Posterior cingulate gyrus (tissue), 11 donors: ENCODE measurements around the gene HRG.
A peak's percentile ranks its signal among the peaks of the same experiment; 100 is the strongest.
"Not testable (repeated sequence)": the region's sequence is repeated elsewhere in the genome, so short reads cannot be mapped to it uniquely, and the experiment has no call there.

ENCODE experiments used
- DNase-seq, 10 donors: peaks; one replicate each; pipeline versions ENCODE4 v3.0.0 to v3.0.0-alpha.2; 2020 to 2021; ENCODE audit warnings: mixed read lengths in 3 of 10
- intact Hi-C: fragments of 100-400 bp; cut with DNase I; formaldehyde crosslinking; loops from one replicate; pipeline ENCODE4 v1.15.1; 2023

The HRG gene

DNA sequence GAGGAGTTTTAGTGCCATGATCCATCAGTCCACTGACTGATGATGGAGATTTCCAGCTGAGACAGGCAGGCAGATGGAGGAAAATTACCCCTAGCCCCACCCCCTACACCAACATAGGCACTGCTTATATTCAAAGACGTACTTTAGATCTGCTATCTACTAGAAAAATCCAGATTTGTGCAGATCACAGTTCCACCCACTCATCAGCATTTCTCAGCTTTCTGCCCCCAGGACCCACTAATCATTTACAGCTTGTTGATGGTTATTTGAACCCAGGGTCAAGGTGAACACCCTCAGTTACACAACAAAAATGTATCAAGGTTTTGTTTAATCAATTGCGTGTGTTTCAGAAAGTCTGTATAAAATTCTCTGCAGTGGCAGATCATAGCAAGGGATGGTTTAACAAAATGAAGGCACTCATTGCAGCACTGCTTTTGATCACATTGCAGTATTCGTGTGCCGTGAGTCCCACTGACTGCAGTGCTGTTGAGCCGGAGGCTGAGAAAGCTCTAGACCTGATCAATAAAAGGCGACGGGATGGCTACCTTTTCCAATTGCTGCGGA is at the start of gene HRG:
Gene HRG, plus strand, starts transcription at position 390 of the 564 bp plus-strand sequence. Its CDS starts 18 bp downstream, at position 408.
- intact Hi-C loops, result no loop called here
- DNase-seq, result no peak

DNA sequence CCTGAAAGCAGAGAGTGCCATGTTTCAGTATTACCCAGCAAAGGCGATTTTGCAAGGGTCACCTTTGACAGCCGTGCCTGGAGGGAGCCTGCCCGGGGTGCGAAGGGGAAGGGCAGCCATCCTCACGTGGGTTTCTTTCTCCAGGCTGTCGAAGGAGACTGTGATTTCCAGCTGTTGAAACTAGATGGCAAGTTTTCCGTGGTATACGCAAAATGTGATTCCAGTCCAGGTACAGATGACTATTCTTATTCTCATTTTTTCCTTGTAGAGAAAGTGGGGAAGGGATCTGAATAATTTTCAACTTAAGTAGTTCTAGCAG is 49.6 kb upstream of the HRG start:
- no peak for DNase-seq
- intact Hi-C loops, result loop anchor here (5.0 kb wide), 2 partner anchors 44 to 166 kb away; partner anchors contain the start of genes DNAJB11 and EIF4A2

DNA sequence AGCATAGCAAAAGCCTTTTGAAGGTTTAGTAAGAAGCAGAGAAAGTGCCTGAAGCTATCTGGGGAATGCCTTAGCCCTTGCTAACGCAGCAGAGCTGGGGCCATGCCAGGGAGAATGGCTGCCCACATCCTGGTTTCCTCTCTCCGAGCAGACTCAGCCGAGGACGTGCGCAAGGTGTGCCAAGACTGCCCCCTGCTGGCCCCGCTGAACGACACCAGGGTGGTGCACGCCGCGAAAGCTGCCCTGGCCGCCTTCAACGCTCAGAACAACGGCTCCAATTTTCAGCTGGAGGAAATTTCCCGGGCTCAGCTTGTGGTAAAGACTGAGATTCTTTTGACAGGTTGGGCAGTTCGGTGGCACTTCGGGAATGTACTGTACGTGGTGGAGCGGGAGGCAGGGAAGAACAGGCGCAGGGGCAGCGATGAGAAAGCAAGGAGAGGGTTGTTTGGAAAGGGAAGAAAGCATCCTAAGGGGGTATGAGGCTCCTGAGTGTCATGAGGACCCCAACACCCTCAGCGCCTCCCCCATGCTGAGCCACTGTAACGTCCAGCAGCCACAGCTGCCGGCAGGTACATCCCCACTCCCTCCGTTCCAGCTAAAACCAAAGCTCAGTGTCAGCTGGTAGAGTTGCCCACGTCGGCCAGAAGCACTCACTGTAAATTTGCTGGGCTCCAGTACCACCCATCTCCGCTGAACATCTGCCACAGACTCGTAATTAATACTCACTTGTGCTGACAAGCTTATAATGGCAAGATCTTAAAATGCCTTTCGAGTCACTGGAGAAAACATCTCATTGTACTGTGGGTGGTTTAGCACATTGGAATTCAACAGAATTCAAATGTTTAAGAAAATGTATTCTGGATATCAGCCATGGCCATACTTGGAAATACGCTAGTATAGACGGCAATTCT is 48.5 kb upstream of the HRG start:
- intact Hi-C loops, result loop anchor here (5.0 kb wide), 2 partner anchors 45 to 165 kb away; partner anchors contain the start of genes DNAJB11 and EIF4A2

DNA sequence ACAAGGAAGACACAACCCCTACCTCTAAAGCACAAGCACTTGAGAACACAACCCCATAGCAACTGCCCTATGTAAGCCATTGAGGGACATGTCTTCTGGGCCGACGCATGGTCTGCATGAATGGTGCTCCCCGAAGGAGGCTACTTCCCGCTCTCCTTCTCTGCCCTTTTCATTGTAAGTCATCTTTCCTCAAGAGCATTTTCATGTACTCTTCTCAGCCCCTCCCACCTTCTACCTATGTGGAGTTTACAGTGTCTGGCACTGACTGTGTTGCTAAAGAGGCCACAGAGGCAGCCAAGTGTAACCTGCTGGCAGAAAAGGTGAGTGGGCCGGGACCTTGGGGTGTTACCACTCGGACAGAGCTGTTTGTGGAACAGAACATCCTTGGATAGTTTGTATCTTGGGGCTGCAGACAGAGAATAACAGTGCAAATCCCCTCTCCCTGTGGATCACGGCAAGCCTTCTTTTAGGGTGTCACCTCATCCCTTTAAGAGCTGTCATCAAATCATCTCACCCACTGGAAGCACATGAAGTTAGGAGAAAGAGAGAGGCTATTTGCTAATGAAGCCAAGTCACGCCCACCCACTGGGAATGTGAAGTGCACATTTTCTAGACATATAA is 47.4 kb upstream of the HRG start:
- no peak for DNase-seq
- intact Hi-C loops, result loop anchor here (5.0 kb wide), 2 partner anchors 46 to 164 kb away; partner anchors contain the start of genes DNAJB11 and EIF4A2

More for the DNA sequence above, 48.5 kb upstream of the HRG start:
- peak; percentile 72 to 97 (median 84) for DNase-seq

DNA sequence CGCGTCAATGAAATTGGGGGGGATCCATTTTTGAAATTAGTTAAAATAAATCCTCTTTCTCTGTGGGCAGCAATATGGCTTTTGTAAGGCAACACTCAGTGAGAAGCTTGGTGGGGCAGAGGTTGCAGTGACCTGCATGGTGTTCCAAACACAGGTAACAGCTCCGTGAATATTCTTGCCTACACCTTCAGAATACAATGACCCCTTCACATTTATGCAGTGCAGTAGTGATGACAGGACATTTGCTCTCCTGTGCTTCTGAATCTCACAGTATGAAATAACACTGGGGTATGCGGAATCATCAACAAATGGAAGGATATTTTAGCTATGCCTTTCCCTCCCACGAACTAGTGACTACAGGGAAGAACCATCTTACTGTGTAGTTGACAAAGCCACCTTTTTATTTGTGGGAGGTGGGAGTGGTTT is 46.0 kb upstream of the HRG start:
- intact Hi-C loops, result loop anchor here (5.0 kb wide), 2 partner anchors 47 to 163 kb away; partner anchors contain the start of genes DNAJB11 and EIF4A2
- no peak for DNase-seq

- intact Hi-C loops, result no loop called here
- peak in 1 of 10 donors; percentile 77 for DNase-seq
These were observed 45.4 kb upstream of the HRG start for GRCh38 chr3:186620213-186621092.

GRCh38 chr3:186621894-186622650 is 43.7 kb upstream of the HRG start:
- intact Hi-C loops, result no loop called here

GRCh38 chr3:186622651-186623310 is 43.0 kb upstream of the HRG start:
- intact Hi-C loops, result no loop called here

More at GRCh38 chr3:186621894-186622650, 43.7 kb upstream of the HRG start:
- DNase-seq, result no peak

GRCh38 chr3:186624598-186624997 is 41.2 kb upstream of the HRG start:
- intact Hi-C loops, result no loop called here
- no peak for DNase-seq

More at GRCh38 chr3:186622651-186623310, 43.0 kb upstream of the HRG start:
- DNase-seq, result no peak

- intact Hi-C loops, result no loop called here
- DNase-seq, result no peak
These were observed 40.2 kb upstream of the HRG start for GRCh38 chr3:186625600-186626042.

DNA sequence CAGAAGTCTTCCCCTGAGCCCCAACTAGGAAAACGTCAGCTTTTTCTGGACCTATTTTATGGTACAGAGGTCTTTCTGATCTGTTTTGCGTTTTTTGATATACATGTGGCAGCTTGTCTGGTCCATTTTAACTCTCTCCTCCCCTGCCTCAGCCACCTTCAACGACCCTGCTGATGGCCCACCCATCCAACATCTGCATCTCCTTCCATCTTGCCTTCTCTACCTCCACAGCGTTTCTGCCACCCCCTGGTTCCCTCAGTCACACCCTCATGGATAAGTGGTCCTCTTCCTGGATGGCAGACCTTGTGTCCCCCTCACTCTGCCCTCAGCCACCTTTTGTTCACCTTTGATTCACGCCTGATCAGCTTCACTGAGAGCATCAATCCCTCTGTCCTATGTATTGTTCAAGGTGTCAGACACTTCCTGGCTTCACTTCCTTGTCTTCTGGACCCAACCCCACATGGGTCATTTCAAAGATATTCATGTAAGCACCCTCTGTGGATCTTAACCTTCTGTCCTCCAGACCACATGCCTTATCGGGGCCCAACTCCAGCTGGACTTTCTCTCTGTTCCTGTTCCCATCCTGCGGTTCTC is 39.5 kb upstream of the HRG start:
- DNase-seq, result no peak
- intact Hi-C loops, result no loop called here

DNA sequence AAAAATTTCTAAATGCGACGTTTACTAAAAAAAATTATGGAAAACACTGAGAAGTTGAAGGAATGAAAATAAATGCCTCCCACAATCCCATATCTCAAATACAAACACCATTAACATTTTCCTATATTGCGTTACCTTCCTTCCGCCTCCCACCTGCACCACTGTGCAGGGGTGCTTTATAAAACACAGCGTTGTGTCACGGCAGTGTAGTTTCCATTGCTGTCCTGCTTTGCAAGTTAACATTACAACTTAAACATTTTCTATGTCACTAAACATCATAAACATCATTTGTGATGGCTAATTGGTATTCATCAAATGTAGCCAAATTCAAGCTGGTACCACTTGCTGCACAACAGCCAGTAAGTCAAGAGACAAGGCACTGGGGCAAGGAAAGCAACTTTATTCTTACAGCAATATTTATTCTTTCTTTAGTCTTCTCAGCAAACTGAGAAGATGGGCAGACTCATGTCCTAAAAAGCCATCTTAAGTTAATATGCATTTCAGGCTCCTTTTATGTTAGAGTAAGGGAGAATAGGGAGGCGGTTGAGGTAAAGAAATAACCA is 37.9 kb upstream of the HRG start:
- no peak for DNase-seq
- intact Hi-C loops, result no loop called here

- intact Hi-C loops, result no loop called here
These were observed 37.1 kb upstream of the HRG start for GRCh38 chr3:186628756-186629155.

DNA sequence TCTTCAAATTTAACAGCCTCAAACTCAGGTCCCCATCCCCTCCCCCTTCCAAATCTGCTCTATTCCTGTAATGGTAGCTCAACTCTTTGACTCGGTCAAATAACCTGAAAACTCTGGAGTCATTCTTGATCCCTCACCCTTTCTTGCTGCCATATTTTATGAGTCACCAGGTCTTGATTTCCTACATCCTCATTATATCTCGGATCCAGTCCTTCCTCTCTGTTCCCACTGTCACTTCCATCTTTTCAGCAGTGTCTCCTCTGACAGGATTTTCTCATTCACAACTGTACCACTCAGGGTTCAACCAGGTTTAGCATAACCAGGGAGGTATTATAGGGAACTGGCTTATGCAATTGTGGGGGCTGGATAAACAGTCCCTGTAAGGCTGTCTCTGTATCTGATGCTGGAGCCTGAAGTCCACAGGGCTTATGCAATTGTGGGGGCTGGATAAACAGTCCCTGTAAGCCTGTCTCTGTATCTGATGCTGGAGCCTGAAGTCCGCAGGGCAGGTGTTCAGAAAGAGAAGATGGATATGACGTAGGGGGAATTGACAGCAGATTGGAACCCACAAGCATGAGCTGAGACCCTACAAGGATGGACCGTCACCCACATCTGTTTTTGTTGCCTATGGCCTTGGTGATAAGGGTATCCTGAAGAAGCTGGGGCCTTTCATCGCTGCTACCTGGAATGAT is 34.7 kb upstream of the HRG start:
- no peak for DNase-seq
- intact Hi-C loops, result no loop called here

More at GRCh38 chr3:186628756-186629155, 37.1 kb upstream of the HRG start:
- DNase-seq, result no peak

DNA sequence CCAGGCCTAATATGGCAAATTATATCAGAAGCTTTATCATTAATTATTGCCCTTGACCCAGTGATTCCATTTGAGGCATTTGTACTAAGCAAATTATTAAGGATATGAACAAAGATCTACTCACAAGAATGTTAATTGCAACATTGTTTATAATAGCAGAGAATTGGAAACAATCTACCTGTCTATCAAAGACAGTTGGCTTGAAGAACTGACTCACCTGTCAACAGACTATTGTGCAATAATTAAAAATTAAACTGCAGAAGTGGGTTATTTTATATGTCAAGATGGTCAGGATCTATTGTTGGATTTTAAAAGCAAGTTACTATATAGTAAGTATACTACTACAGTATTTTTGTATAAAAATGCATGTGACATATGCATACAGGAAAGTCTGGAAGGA is 32.3 kb upstream of the HRG start:
- DNase-seq, result no peak
- intact Hi-C loops, result no loop called here

- intact Hi-C loops, DNase-seq: not testable (repeated sequence)
These were observed 31.6 kb upstream of the HRG start for GRCh38 chr3:186634207-186634606.

GRCh38 chr3:186635532-186635931 is 30.3 kb upstream of the HRG start:
- DNase-seq, result no peak
- intact Hi-C loops, result no loop called here
